Vagina (tissue), 2 donors: ENCODE results near the gene VSX2.

Experiments used
- CTCF ChIP-seq, 3 experiments: fragments of 450-650 bp in 2 of 3; fragments of 200-600 bp in 1 of 3; sonication (generic) in 1 of 3; IDR thresholded peaks; one replicate each; pipeline ENCODE4 v1.5.1; 2017 to 2019; ENCODE audit warnings: antibody characterized with exemption in 3 of 3, mild to moderate bottlenecking in 2 of 3, moderate library complexity in 2 of 3
- POLR2AphosphoS5 ChIP-seq, 2 donors: sonication (generic); formaldehyde crosslinking; IDR thresholded peaks; one replicate each; pipeline ENCODE4 v1.9.0; 2017; ENCODE audit warnings: antibody characterized with exemption in 2 of 2, mild to moderate bottlenecking in 2 of 2, low read depth in 1 of 2; ENCODE audit not compliant: insufficient read depth in 1 of 2

GRCh38 chr14:74302634-74303569 is 63.7 kb downstream of the VSX2 start, which contains the start of gene ABCD4:
- peak; percentile 15 to 76 (median 32) for TF ChIP-seq CTCF (IDR thresholded peaks at IDR 0.05)
- TF ChIP-seq POLR2AphosphoS5 (IDR thresholded peaks at IDR 0.05; ENCODE audit: insufficient read depth in 1 of 2, low read depth in 1 of 2): peak; percentile 80 to 86
